Activated CD4-positive, alpha-beta T cell treated with anti-CD3 and anti-CD28 coated beads, Interleukin-2, amount 50 U/mL, for 48 hours (primary cell): ENCODE measurements around the gene TMEM129.

Source experiments
- DNase-seq, 2 experiments: peaks; one replicate each; pipeline ENCODE4 v3.0.0-alpha.2; 2020

TMEM129 gene, protein sequence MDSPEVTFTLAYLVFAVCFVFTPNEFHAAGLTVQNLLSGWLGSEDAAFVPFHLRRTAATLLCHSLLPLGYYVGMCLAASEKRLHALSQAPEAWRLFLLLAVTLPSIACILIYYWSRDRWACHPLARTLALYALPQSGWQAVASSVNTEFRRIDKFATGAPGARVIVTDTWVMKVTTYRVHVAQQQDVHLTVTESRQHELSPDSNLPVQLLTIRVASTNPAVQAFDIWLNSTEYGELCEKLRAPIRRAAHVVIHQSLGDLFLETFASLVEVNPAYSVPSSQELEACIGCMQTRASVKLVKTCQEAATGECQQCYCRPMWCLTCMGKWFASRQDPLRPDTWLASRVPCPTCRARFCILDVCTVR

DNA sequence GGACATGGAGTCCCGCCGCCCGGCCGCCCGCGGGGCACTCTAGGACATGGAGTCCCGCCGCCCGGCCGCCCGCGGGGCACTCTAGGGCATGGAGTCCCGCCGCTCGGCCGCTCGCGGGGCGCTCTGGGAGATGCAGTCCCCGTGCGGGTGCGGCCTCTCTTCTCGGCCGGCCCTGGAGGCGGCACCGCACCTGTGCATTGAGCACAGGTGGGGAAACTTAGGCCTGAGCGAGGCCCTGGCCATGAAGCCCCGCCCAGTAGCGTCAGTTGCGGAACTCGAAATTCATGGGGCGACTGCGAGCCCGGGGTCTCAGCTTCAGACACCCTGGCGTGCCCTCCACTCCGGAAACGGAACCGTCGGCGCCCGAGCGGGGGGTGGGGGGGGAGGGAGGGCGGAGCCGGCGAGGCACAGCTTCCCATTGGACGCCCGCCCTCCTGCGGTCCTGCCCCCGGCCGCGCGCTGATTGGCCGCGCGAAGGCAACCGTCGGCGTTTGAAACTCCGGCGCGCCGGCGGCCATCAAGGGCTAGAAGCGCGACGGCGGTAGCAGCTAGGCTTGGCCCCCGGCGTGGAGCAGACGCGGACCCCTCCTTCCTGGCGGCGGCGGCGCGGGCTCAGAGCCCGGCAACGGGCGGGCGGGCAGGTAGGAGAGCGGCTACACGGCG lies at the start of gene TMEM129, which contains the start of gene TACC3:
TMEM129 (minus strand) TSS at position 321 of the 663 bp plus-strand sequence. CDS start 486 bp downstream, outside the sequence.
TACC3 (plus strand) TSS at position 519 of the 663 bp plus-strand sequence. CDS start 1,901 bp downstream, outside the sequence.
- peak; percentile 93 to 95 for DNase-seq

DNA sequence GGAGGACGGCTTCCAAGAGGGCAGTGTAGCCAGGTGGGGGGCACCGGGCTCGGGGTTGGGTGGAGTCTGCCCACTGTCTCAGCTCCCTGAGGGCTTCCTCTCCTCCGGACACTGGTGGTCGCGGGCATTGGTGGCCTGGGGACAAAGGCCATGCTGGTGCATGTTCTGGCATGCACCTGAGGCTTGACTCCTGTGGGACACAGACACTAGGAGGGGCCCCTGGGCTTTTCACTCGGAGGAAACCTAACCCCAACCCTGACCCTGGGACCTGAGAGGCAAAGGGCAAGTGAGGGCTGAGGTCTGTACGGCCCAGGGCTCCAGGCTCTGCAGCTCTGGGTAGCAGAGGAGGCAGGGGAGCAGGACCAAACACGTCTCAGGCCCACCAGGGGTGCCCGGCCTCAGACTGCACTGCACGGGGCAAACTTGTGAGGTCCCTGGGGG lies 49.7 kb upstream of the TMEM129 start:
- no peak for DNase-seq

DNA sequence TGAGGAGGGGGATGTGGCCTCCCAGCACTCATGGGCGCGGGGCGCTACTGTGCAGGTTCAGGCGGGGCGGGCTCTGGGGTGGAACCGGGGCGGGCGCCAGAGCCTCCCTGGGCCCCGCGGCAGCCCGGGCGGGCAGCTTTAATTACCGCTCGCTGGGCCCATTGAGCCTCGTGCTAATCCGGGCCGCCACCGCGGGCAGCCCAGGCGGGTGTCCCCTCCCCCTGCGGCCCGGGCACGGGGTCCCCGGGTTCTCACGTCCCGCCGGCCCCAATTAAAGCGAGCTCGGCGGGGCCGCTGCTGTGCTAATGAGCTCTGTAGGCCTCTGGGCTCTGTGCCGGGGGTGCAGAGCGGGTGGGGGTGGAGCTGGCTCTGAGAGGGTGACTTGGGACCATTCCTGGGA lies 49.1 kb upstream of the TMEM129 start:
- DNase-seq: no peak

DNA sequence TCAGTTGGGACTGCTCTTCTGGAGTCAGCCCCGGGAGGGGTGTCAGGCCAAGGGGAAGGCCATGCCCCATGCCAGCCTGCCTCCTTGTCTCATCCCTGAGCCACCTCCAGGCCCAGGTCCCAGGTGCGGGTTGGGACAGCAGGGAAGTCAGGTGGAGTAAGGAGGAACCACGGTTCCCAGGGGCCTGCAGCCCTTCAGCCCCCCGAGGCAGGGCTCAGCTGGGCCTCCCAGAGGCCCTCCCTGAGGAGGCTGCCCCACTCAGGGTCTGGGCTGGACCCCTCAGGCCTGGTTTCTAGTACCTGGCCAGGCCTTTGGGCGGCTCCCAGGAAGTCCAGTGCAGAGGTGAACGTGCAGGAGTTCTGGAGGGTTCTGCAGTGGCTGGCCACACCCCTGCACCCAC lies 48.6 kb upstream of the TMEM129 start:
- DNase-seq: no peak

DNA sequence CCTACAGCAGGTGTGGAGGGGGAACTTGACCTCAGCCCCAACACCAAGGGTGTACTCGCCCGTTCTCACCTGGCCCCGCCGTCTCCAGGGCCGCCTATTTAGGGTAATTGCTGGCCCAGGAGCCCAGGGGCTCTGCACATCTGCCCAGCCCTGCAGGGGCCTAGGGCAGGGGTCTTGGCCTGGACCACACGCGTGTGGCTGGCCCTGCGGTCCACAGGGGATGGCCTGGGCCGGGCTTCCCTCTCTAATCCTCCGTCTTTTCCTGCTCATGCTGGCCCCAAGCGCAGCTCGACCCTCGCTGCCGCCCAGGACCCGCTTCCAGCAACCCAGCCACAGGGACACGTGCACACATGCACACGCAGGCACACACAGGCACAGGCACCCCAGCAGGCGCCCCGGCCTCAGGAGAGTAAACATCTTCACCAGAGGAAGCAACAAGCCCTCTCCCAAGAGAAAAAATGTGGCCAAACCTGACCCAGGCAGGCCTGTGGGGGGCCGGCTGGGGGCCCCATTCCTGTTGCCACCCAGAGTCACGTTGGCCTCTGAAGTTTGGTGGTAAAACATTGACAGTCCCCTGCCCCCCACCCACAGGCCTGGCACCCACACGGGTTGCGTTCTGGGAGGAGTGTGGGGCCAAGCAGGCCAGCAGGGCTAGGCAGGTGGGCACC lies 47.4 kb upstream of the TMEM129 start:
- no peak for DNase-seq

DNA sequence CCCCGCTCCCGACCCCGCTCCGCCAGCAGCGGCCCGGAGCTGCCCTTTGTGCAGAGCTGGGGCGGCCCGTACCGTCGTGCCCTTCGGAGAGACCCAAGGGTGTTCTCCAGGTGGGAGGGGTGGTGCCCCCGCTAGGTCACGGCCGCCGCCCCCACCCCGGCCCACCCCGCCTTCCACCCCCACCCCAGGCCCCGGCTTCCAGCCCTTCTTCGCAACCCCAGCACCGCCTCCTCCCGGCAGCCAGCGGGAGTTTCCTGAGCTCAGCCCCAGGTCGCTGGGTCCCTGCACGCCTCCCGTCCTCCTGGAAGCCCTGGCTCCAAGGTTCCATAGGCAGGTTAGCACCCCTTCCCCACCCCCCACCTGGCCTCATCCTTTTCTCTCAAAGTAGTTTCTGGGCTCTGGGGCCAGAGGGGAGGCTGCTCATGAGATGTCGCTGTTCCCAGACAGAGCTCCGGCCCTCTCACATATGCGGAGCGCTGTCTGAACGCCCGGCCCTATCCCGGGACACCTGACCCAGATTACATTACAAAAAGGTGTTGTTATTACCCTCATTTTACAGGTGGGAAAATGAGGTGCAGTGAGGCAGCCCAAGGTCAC lies 46.7 kb upstream of the TMEM129 start:
- DNase-seq: peak; percentile 40 to 47

DNA sequence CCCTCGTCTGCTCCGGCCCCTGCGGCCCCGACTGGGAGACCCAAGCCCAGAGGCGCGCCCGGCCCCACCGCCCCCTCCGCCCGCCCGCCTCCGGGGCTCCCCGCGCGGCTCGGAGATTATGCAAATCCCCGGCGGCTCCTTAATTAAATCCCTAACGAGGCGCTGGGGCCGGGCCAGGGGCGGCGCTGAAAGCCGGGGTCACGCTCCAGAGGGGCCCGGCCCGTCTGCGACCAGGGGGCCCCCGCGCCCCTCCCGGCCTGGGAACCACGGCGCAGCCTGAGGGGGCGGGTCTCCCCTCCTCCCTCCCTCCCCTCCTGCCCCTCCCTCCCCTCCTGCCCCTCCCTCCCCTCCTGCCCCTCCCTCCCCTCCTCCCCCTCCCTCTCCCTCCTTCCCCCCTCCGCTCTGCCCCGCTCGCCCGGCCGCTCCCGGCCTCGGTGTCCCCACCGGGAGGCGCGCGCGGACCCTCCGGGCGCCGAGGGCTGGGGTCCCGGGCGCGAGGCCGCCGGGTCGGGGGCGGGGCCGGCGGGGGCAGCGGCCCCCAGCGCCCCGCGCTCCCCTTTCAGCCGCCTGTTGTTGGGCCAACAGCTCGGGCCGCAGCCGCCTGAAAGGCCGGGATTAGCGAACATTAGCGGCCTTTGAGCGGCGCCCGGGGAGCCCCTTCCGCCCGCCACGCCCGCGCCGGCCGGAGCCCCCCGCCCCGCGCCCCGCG lies 46.1 kb upstream of the TMEM129 start:
- DNase-seq: no peak

DNA sequence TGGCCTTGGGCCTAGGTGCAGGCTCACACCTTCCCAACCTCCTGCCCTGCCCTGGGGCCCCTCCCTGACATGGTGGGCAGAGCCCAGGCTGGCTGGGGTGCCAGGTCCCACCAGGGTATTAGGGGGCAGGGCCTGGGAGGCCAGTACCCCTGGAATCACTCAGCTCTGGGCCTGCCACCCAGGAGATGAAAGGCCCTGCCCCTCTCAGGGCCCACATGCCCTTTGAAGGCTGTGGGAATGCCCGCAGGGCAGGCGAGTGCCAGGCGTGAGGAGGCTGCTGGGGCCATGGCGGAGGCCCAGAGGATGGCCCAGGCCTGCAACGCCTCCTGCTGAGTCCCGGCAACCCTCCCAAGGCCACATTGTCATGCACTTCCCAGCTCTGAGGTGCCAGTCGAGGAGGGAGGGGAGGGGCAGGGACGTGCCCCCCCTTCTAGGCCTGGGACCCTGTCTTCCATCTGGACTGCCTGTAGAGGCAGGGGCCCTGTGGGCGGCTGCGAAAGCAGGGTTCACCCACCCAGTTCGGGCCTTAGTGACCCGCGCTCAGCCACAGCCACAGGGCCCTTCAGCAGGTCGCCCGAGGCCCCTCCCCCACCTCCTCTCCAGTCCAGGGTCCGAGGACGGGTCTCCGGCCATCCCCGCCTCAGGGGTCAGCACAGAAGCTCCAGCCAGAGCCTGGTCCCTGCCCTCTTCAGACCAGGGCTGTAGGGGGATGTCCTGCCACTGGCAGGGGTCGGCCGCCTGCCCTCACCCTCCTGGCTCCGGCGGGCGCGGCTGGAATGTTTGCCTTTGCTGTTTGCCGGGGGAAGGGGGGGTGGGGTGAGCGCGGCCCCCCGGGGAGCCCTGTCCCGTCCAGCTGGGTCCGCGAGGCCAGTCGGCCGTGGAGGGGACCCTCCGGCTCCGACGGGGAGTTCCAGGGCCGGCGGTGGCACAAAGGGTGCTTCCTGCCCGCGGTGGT lies 45.3 kb upstream of the TMEM129 start:
- no peak for DNase-seq

DNA sequence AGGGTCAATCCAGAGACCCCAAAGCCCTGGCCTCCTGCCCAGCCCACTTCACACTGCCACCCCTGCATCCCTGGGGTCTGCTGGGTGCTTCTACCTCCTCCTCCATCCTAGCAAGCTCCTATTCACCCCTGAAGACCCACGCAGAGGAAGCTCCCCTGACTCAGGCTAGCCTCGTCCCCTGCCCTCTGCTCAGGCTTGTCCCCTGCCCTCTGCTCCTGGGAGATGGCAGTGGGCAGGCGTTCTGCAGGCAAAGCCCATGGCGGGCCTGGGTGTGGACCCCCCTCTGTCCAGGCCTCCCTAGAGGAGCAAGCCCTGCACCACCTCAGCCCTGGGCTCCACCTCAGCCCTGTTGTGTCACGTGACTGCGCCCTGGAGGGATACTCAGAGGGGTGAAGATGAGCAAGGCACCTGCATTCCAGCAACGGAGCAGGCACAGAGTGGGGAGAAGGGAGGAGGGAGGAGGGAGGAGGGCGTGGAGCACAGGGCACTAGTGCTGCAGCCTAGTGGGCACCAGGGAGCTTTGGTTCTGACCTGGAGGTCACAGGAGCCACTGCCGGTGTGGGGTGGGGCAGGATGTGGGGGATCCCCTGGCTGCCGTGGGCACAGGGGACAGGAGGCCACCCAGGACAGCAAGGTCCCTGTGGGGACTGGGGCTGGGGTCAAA lies 44.4 kb upstream of the TMEM129 start:
- DNase-seq: no peak

DNA sequence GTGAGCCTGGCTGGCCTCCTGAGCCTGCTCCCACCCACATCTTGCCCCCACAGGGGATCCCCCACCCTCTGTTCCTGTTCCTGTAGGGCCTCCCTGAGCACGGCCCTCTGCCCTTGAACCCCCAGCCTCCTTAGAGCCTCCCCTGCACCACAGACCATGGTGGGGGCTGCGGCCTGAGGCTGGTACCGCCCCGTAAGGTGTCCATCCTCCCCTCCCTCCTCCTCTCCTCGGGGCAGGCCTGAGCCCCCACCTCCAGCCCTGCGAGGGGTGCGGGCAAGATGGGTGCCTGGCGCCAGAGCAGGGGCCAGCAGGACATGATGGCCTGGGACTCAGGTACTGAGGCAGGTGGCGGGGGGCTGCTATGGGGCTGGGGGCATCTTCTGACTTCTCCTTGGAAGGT lies 43.5 kb upstream of the TMEM129 start:
- no peak for DNase-seq

DNA sequence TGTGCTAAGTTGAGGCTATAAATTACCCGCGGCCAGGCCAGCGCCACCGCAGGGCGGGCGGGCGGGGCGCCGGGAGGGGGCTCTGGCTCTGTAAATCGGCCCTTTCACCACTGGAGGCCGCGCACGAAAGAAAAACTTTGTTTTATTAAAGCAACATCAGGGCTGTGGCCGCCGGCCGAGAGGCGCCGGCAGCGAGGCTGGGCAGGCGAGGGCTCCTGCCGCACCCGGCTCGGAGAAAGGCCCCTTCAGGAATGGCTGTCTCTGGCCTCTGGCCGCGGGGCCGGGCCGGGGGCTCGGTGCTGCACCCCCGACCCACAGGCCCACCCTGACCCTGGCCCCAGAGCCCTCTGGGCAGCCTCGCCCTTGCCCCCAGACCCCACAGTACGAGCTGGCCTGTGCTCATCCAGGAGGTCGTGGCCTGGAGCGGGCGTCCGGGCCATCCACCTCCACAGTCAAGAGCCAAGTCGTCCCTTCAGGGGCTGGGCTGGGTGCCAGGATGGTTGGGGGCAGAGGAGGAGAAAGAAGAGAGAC lies 42.5 kb upstream of the TMEM129 start:
- DNase-seq: no peak

DNA sequence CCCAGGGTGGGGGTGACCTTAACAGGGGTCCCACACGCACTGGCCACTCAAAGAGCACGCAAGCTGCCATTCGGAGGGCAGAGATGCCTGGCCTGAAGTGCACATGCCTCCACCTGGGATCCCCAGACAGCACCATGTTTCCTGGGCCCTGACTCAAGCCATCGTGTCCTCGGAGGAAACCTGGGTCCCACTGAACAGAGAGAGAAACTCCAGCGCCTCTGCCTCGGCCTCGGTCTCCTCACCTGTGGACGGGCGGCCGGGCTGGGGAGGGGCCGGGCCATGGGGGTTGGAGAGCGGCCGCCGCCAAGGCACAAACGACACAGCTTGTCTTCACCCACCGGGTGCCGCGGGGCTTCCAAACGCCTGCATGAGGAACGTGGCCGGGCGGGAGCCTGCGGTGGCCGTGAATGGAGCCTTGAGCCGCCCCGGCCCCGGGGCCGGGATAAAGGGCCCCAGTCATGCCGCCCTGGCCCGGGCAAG lies 42.0 kb upstream of the TMEM129 start:
- DNase-seq: no peak

DNA sequence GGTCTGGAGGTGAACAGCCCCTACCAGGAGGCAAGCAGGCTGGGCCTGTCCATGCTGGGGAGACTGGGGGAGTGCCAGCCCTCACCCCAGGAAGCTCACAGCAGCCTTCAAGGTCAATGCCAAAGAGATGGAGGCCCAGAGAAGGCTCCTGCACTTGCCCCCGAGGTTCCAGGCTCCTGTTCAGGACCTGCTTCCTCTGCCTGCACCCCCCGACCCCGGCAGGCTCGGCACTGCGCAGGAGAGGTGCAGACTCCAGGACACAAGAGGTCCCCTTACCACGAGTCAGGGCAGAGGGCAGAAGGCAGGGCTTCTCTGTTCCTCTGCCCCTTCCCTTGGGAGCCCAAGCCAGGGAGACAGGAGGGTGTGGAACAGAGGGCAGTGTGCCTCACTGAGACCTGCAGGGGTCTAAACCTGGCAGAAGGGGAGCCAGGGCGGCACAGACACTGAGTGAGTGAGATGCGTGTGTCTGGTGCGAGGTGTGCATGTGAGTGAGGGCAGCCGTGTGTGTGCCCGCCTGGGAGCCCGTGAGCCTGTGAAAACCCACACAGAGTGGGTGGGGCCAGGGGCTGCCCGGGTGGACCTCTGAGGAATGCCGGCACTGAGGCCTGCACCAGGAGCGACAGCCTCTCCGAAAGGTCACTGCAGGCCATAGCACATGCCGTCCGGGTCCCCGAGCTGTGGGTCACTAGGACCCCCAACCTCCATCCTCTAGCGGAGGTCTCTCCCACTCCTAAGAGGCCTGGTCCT lies 41.3 kb upstream of the TMEM129 start:
- DNase-seq: no peak

DNA sequence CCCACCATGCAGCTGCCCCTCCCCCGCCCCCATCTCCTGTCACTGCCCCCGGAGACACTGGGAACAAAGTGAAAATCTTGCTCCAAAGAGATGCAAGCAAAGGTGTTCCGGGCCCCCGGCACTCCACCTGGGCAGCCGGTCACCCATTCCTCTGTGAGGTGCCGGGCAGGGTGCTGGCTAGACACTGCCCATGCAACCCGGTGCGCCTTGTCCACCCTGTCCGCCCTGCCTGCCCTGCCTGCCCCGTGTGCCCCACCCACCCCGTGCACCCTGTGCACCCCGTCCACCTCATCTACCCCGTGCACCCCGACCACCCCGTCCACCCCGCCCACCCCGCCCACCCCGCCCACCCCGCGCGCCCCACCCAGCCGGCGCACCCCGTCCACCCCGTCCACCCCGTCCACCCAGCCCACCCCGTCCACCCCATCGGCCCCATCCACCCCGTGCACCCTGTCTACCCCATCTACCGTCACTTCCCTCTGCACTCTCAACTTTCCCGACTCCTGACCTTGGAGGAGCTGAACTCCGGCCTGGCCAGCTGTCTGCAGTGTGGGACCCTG lies 40.1 kb upstream of the TMEM129 start:
- DNase-seq: no peak

DNA sequence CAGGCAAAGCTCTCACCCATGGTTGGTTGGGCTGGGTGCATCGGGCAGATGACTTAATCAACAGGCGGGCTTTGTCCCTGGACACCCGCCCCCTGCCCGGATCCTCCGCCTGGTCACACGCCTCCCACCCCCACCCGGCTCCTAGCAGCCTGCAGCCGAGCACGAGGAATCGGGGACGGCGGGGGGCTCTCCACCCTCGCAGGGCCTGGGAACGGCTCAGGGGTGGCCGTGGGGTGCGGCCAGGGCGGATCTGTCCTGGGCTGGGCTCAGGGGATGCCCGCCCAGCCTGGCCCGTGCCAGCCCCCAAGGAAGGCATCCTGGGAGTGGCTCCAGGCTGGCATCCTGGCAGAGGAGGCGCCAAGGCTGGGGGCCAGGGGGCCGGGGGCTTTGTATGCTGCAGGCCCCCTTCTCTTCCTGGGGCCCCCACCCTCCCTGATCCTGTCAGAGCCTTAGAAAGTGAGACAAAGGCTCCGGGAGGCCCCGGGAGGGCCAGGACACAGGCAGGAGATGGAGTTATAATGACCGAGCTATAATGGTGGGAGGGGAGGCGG lies 39.5 kb upstream of the TMEM129 start:
- DNase-seq: no peak

DNA sequence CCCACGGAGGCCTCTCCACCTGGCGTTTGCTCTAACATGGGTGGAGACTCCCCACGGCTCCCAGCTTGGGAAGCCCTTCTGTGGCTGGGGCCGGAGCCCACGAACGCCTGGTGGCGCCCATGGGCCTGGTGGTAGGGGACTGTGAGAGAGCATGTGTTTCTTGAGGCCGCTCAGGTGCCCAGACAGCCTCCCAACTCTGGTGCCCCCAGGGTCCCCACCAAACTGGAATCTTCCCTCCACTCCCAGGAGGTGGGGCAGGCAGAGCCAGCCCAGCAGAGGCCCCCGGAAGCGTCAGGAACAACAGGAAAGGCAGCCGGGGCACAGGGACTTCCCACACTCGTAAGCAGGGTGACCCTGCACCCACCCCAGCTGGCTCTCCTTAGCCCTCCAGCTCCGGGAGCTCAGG lies 38.7 kb upstream of the TMEM129 start:
- no peak for DNase-seq

DNA sequence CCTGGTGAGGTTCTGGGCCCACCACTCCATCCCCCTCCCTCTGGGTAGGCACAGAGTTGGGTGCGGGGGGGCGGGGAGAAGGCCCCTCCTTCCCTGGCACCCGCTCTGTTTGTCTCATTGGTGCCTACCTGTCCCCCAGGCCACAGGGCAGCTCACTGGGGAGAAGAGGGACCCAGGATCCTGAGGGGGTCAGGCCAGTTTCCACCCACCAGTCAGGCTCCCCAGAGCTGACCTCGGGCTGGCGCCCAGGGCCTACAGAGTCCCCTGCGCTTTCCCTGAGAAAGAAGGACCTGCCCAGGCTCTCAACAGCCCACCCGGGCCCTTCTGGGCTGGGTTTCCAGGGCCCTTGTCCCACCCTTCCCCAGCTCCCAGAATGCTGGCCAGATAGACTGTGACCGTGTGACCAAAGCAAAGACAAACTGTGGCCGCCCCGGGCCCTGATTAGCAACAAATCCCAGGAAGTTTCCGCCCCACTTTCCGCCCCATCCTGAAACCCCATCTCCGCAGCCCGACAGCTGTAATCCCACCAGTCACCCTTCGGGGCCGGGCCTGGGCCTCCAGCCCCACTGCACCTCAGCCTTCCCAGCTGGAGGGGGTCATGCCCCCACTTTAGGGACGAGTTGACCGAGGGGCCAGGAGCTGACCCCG lies 38.2 kb upstream of the TMEM129 start:
- DNase-seq: no peak
